GM18868 (cell line): ENCODE measurements around the gene PRR35.

Experiments used
- ATAC-seq: cut with Tn5 transposase; IDR thresholded peaks from one replicate; pipeline ENCODE4 v1.9.1; 2021; ENCODE audit warnings: mild to moderate bottlenecking, moderate library complexity; ENCODE audit not compliant: unreplicated experiment

Gene PRR35

DNA sequence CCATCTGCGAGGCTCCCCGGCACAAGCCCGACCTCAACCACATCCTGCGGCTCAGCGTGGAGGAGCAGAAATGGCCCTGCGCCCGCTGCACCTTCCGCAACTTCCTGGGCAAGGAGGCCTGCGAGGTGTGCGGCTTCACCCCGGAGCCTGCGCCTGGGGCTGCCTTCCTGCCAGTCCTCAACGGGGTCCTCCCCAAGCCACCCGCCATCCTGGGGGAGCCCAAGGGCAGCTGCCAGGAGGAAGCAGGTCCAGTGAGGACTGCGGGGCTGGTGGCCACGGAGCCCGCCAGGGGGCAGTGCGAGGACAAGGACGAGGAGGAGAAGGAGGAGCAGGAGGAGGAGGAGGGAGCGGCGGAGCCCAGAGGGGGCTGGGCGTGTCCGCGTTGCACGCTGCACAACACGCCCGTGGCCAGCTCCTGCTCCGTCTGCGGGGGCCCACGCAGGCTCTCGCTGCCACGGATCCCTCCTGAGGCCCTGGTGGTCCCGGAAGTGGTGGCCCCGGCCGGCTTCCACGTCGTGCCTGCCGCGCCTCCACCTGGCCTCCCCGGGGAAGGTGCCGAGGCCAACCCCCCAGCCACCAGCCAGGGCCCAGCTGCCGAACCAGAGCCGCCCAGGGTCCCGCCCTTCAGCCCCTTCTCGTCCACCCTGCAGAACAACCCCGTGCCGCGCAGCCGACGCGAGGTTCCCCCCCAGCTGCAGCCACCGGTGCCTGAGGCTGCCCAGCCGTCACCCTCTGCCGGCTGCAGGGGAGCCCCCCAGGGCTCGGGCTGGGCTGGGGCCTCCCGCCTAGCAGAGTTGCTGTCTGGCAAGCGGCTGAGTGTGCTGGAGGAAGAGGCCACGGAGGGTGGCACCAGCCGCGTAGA is 13.1 kb upstream of the PRR35 start:
- no peak for ATAC-seq

GRCh38 chr16:548586-548985 is 11.6 kb upstream of the PRR35 start:
- ATAC-seq = no peak

DNA sequence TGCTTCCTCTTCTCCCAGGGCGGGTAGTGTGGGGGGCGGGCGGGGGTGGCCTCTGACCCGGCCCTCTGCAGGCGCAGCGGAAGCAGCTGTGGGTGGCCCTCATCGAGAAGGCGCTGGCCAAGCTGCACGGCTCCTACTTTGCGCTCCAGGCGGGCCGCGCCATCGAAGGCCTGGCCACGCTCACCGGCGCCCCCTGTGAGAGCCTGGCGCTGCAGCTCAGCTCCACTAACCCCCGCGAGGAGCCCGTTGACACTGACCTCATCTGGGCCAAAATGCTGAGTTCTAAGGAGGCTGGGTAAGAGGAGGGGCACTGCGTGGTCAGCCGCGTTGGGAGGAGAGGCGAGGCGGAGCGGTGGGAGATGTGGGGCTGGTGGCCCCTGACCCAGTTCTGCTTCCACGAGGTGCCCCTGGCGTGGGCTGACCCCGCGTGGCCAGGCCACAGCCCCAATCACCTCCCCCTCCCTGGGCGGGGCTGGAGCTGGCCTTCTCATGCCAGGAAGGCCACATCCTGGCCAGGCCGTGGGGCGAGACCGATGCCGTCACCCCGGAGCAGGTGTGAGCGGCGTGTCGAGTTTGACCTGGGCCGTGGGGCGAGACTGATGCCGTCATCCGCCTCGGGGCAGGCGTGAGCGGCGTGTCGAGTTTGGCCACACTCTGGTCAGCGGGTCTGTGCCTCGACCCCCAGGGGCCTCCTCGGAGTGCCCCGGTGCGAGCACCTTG is 10.5 kb upstream of the PRR35 start:
- no peak for ATAC-seq

- no peak for ATAC-seq
These were observed 9.0 kb upstream of the PRR35 start for GRCh38 chr16:551210-551609.

- ATAC-seq = no peak
These were observed 8.0 kb upstream of the PRR35 start for GRCh38 chr16:552171-552570.

- ATAC-seq = no peak
These were observed 6.4 kb upstream of the PRR35 start for GRCh38 chr16:553601-554296.

DNA sequence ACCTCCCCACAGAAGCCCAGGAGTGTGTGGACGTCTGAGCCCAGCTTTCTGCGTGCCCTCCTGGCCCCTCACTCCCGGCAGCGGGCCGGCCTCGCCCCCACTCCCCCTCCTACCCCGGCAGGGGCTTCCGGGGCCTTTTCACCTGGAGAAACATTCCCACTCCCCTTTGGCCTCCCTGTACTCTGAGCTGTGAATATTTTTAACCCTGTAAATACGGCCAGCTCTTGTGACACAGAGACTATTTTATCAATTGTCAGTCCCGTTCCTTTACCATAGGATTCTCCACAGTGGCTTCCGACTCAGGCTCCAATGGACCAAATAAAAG is 5.9 kb upstream of the PRR35 start:
- ATAC-seq = no peak

DNA sequence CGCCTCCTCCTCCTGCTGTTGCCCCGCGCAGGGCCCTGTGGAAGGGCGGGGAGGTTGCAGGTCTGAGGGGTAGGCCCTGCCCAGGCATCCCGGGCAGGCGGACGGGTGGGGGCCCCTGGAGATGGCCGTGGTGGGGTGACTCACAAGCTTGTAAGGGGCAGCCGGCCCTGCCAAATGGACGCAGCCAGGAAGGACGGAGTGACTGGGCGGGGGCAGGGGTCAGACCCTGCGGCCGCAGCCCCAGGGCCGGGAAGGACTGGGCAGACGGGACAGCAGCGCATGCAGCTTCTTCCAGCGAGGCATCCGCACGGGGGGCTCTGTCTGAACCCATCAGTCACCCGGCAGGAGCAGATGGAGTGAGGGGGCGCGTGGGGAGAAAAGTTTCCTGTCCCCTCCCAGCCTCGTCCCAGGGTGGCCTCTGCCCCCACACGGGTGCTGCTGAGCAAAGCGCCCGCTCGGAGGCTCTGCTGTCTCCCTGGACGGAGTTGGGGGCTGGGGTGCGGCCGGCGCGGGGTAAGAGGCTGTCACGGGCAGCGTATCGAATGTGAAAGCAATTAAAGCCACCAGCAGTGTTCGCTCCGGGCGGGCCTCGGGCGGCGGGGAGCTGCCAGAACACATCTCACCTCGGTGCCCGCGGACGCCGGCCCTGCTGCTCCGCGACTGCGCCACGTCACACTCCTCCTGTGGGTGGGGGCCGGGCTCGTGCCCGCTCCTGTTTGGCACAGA is 5.4 kb upstream of the PRR35 start:
- no peak for ATAC-seq

- no peak for ATAC-seq
These were observed 4.4 kb upstream of the PRR35 start for GRCh38 chr16:555528-556473.

- ATAC-seq = no peak
These were observed 3.6 kb upstream of the PRR35 start for GRCh38 chr16:556474-557173.

GRCh38 chr16:557463-558297 is 2.5 kb upstream of the PRR35 start:
- no peak for ATAC-seq

GRCh38 chr16:558298-559020 is 1.7 kb upstream of the PRR35 start:
- ATAC-seq = no peak

DNA sequence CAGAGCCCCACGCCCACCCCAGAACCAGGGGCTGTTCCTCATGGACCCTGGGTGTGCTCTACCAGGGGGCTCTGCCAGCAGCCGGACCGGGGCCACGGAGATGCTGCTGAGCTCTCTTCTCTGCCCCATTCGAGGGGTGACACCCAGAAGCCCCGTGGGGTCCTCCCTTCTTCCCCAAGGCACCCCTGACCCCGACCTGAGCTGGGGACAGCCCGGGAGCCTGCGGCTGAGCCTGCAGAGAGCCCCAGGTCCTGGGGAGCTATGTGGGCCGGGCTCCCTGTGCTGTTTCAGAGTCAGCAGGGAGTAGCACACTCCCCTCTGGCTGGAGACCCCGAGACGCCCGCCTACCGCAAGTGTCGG is 1.2 kb upstream of the PRR35 start:
- no peak for ATAC-seq

GRCh38 chr16:559411-560203 is 587 bp upstream of the PRR35 start:
- no peak for ATAC-seq

GRCh38 chr16:560701-561412 is 663 bp downstream of the PRR35 start:
- ATAC-seq = no peak

DNA sequence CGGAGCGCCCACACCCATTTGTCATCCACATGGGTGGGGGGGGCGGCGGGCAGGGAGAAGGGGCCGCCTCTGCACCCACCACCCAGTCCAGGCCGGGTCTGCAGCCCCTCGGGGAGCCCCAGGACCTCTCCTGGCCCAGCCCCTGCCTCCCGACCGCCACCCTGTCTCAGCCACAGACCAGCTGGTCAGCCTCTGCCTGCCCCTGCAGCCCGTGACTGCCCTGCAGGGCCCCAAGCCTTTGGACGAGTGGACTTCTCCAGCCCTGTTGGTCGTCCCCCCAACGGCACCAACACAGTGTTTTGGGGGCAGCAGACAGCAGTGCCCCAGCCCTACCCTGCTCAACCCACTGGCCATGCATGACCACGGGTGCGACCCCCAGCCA is 1.2 kb downstream of the PRR35 start:
- ATAC-seq = no peak
